Glutamatergic neuron (in vitro differentiated cells): ENCODE results near the gene FOXJ2. TPM values are rescaled to one million over a fixed set of nuclear protein-coding genes. Genes with fewer than 3 reads are reported as not detected.

Experiments
- DNase-seq: peaks from one replicate; pipeline ENCODE4 v3.0.0; 2022
- H3K27ac Mint-ChIP-seq: one replicate; pipeline ENCODE4 v1.8.0; 2020; ENCODE audit warnings: mild to moderate bottlenecking, mixed read lengths, inconsistent platforms; ENCODE audit not compliant: unreplicated experiment
- H3K27me3 Mint-ChIP-seq: one replicate; pipeline ENCODE4 v1.8.0; 2020; ENCODE audit warnings: mild to moderate bottlenecking, moderate library complexity, mixed read lengths, inconsistent platforms; ENCODE audit not compliant: unreplicated experiment
- H3K36me3 Mint-ChIP-seq: one replicate; pipeline ENCODE4 v1.8.0; 2020; ENCODE audit warnings: mild to moderate bottlenecking, mixed read lengths, inconsistent platforms; ENCODE audit not compliant: unreplicated experiment
- H3K4me1 Mint-ChIP-seq: one replicate; pipeline ENCODE4 v1.8.0; 2020; ENCODE audit warnings: mild to moderate bottlenecking, low read depth, mixed read lengths, inconsistent platforms; ENCODE audit not compliant: unreplicated experiment
- H3K4me3 Mint-ChIP-seq: one replicate; pipeline ENCODE4 v1.8.0; 2020; ENCODE audit warnings: mild to moderate bottlenecking, mixed read lengths, inconsistent platforms; ENCODE audit not compliant: unreplicated experiment
- H3K9me3 Mint-ChIP-seq: one replicate; pipeline ENCODE4 v1.8.0; 2020; ENCODE audit warnings: mild to moderate bottlenecking, moderate library complexity, mixed read lengths, inconsistent platforms; ENCODE audit not compliant: unreplicated experiment
- total RNA-seq: library from RNA; stranded (reverse); fragmentation: NEBNext Ultra II Directional; extraction: Animal tissue kit (Norgen Biotek cat#: 25700); gene quantifications from one replicate; pipeline ENCODE4 v1.2.1, GENCODE V29; 2021; ENCODE audit not compliant: unreplicated experiment
- TF ChIP-seq, protein P1 (sequence below): fragments of 200-600 bp; sonication (generic); IDR thresholded peaks from one replicate; pipeline ENCODE4 v1.5.0; 2021; ENCODE audit not compliant: partially characterized antibody, unreplicated experiment

Gene FOXJ2
- total RNA-seq, 1 donor from 2014 or later = 8.3 TPM

DNA sequence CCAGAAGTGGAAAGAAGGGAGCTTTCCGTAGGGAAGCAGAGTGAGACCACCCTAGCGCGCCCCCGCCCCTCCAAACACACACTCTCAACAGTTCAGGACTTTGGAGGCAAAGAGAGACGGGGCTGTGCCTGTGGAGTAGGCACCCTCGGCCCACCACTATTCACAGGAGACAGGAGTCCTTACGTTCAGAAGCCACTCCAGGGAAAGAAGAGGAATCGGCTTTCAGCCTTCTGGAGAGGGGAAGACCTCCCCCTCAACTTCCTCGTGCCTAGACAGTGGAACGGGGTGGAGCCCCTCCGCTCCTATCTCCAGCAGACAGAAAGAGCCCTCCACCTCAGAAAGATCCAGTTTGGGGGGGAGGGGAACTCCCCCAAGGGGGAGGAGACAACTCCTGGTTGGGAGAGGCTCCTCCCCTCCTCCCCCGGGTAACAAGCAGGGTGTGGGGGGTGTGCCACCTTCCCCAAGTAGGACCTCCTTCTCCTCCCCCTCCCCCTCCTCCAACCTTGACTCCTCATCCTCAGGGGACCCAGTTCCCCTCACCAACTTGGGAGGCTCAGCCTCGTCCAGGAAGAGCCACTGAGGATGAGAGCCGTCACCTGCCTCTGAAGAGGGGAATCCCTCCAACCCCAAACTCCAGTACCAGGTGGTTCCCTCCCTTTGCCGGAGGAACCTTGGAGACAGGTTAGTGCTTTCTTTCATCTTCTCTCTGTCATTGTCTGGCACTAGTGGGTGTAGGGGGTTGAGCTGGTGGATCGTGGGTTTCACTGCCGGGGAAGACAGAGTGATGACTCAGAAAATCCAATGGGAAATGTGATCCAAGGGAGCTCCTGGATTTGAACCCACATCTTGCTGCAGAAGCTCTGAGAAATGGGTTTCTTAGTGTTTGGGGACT is 883 bp downstream of the FOXJ2 start:
- Mint-ChIP-seq H3K4me1 (peaks cover 19% of the 10 kb centered on the region), H3K27ac (peak overlapping the region; percentile 1), H3K4me3 (peak overlapping the region; percentile 86), H3K27me3 (peaks cover 5% of the 10 kb centered on the region), H3K36me3 (no peaks in the 10 kb centered on the region), H3K9me3 (no peaks in the 10 kb centered on the region)
- TF ChIP-seq, protein P1, sequence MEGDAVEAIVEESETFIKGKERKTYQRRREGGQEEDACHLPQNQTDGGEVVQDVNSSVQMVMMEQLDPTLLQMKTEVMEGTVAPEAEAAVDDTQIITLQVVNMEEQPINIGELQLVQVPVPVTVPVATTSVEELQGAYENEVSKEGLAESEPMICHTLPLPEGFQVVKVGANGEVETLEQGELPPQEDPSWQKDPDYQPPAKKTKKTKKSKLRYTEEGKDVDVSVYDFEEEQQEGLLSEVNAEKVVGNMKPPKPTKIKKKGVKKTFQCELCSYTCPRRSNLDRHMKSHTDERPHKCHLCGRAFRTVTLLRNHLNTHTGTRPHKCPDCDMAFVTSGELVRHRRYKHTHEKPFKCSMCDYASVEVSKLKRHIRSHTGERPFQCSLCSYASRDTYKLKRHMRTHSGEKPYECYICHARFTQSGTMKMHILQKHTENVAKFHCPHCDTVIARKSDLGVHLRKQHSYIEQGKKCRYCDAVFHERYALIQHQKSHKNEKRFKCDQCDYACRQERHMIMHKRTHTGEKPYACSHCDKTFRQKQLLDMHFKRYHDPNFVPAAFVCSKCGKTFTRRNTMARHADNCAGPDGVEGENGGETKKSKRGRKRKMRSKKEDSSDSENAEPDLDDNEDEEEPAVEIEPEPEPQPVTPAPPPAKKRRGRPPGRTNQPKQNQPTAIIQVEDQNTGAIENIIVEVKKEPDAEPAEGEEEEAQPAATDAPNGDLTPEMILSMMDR = no peak
- DNase-seq = peak; percentile 21

GRCh38 chr12:8034802-8035201 is 2.3 kb downstream of the FOXJ2 start:
- no peaks in the 10 kb centered on the region for H3K36me3 Mint-ChIP-seq
- DNase-seq = no peak
- TF ChIP-seq, protein P1 = no peak
- peak overlapping the region; percentile 67 for H3K4me3 Mint-ChIP-seq
- H3K27ac Mint-ChIP-seq = no peak overlapping the region
- H3K9me3 Mint-ChIP-seq = no peaks in the 10 kb centered on the region
- H3K27me3 Mint-ChIP-seq = peaks cover 5% of the 10 kb centered on the region
- H3K4me1 Mint-ChIP-seq = peaks cover 23% of the 10 kb centered on the region

- DNase-seq = no peak
- no peaks in the 10 kb centered on the region for H3K9me3 Mint-ChIP-seq
- H3K4me1 Mint-ChIP-seq = peaks cover 23% of the 10 kb centered on the region
- H3K4me3 Mint-ChIP-seq = no peak overlapping the region
- H3K27me3 Mint-ChIP-seq = peaks cover 5% of the 10 kb centered on the region
- no peak overlapping the region for H3K27ac Mint-ChIP-seq
- H3K36me3 Mint-ChIP-seq = no peaks in the 10 kb centered on the region
- TF ChIP-seq, protein P1 = no peak
Observed at GRCh38 chr12:8035440-8036010, 3.0 kb downstream of the FOXJ2 start.

GRCh38 chr12:8036346-8036745 is 3.8 kb downstream of the FOXJ2 start:
- H3K4me3 Mint-ChIP-seq = no peak overlapping the region
- H3K27ac Mint-ChIP-seq = no peak overlapping the region
- no peaks in the 10 kb centered on the region for H3K9me3 Mint-ChIP-seq
- TF ChIP-seq, protein P1 = no peak
- H3K4me1 Mint-ChIP-seq = peaks cover 23% of the 10 kb centered on the region
- no peaks in the 10 kb centered on the region for H3K36me3 Mint-ChIP-seq
- DNase-seq = no peak
- peaks cover 5% of the 10 kb centered on the region for H3K27me3 Mint-ChIP-seq
